Activated CD8-positive, alpha-beta memory T cell treated with anti-CD3 and anti-CD28 coated beads for 1 hour (primary cell): Measurements from ENCODE around the gene NLRP6.
"Not testable (repeated sequence)": the region's sequence is repeated elsewhere in the genome, so short reads cannot be mapped to it uniquely, and the experiment has no call there.

Experiments used
- DNase-seq, 2 donors: peaks; one replicate each; pipeline ENCODE4 v3.0.0-alpha.2; 2020; ENCODE audit warnings: low read depth in 1 of 2; ENCODE audit errors: extremely low read depth in 1 of 2

Gene NLRP6

DNA sequence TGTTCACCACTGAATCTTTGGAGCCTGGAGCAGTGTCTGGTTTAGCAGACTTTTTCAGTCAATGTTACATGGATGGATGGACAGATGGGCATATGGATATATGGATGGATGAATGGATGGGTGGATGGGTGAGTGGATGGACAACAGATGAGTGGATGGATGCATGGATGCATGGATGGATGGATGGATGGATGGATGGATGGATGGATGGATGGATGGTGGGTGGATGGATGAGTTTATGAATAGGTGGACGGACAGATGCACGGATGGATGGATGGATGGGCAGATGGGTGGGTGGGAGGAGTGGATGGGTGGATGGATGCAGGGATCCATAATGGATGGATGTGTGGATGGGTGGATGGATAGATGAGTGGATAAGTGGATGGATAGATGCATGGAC lies 22.4 kb upstream of the NLRP6 start:
- DNase-seq = no peak

DNA sequence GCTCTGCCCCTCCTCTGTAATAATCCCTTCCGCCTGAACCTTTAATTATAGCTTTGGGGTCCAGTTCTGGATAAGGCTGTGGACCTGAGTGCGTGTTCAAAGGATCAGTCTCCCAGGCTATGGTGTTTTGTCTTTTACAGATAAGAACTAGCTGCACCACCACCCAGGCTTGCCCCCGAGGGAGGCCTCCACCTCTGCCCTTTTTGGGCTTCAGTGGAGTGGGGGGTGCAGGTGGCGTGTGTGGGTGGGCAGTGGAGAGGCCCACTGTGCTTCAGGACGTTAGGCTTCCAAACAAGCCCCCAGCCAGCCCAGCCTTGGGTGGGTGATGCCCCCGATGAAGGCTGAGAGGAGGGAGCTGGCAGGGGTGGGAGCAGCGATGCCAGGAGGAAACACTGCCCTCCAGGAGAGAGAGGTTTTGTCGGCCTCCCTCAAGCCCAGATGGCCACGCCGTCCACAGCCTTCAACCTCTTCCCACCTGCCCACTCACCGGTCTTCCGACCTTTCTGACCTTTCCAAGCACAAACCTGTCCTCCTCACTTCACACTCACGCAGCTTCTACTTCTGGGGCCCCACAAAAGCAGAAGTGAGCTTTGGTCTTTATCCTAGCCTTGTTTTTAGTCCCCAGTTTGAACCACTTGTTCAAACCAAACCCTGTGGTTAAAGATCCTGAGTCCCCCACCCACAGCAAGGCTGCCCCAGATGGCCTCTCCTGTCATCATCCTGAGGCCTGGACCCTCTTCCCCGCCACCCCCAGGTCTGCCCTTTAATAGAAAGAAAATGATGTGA lies 21.1 kb upstream of the NLRP6 start:
- DNase-seq = no peak

DNA sequence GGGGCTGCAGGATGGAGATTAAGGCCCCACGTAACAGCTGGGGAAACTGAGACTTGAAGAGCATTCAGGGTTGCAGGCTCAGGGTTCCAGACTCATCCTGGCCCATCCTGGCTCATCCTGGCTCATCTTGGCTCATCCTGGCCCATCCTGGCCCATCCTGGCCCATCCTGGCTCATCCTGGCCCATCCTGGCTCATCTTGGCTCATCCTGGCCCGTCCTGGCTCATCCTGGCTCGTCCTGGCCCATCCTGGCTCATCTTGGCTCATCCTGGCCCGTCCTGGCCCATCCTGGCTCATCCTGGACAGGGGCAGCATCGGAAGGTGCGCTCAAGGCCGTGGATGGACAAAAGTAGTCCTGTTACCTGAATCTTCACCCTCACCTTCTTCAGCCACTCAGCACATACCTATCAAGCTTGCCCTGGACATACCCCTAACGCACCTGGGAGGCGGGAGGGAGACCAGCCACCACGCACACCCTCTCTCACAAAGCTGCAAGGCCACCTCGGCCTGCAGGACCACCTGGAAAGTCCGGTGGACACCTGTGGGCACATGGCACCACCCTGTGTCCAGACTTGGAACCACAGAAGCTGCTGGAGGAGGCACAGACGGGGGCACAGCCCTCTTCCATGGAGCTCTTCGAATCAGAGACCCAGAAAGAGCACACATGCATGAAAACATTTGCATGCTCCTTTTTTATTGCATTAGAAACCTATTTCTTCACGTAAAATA lies 20.3 kb upstream of the NLRP6 start:
- no peak for DNase-seq

DNA sequence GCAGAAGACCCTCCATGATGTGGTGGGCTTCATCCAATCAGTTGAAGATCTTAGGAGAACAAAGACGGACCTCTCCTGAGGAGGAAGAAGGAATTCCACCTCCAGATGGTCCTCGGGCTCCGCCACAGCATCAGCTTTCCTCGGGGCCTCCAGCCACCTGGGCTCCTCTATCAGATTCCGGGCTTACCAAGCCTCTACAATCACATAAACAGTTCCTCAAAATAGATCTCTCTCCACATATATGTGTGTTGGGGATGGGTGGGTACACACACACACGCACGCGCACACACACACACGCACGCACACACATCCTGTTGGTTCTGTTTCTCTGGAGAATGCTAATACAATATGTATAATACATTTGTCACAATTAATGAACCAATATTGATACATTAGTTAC lies 18.8 kb upstream of the NLRP6 start:
- DNase-seq = no peak

DNA sequence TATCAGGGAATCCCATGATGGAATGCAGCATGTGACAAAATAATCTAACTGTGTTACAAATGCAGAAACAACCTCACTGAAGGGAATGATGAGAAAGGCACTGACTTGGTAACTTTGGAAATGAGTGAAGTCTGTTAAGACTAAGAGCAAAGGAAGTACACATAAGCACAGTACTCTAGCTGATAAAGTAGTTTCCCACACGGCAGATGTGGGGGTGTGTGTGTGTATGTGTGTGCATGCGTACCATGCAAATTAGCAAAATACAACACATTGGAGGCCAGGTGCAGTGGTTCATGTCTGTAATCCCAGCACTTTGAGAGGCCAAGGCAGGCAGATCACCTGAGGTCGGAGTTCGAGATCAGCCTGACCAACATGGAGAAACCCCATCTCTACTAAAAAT lies 16.6 kb upstream of the NLRP6 start:
- DNase-seq = no peak

DNA sequence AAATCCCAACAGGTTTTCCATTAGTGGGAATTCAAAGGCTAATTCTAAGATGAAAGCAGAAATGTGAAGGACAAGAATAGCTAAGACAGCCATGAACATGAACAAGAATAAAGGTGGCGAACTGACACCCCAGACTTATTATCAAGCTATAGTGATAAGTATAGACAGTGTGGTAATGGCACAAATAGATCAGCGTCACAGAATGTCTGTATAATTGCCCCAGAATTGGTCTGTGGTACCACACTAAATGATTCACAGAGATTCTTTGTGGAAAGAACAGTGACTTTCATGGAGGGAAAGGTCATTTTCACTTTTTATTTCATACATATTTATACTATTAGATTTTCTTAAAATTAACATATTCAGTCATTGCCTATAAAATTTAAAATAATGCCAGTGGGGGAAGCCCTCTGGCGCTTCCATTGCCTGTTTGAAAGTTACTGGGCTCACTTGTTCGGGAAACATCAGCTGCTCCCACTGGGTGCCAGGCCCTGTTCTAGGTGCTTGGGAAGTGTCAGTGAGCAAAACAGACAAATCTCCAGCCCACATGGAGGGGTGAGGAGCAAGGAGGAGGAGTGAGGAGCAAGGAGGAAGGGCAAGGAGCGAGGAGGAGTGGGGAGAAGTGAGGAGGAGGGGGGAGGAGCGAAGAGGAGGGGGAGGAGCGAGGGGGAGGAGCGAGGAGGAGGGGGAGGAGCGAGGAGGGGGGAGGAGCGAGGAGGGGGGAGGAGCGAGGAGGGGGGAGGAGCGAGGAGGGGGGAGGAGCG lies 11.3 kb upstream of the NLRP6 start:
- DNase-seq = no peak

DNA sequence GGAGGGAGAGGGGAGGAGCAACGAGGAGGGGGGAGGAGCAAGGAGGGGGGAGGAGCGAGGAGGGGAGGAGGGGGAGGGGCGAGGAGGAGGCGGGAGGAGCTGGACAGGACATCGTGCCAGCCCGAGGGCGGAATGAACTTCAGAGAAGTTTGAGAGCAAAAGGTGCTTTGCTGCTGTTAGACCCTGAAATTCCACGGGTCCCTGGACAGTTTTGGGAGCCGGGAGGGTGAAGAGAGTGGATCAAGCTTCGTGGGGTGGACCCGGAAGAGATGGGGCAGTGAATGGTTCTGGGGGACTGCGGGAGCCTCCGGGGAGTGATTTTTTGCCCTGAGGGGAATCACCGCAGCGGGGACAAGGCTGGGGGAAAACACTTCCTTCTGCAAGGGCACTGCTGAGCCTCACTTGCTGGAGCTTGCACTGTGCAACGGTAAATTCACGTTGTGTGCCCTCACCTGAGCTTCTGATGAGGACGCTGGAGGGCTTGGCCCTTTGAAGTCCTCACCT lies 10.7 kb upstream of the NLRP6 start:
- DNase-seq = no peak

DNA sequence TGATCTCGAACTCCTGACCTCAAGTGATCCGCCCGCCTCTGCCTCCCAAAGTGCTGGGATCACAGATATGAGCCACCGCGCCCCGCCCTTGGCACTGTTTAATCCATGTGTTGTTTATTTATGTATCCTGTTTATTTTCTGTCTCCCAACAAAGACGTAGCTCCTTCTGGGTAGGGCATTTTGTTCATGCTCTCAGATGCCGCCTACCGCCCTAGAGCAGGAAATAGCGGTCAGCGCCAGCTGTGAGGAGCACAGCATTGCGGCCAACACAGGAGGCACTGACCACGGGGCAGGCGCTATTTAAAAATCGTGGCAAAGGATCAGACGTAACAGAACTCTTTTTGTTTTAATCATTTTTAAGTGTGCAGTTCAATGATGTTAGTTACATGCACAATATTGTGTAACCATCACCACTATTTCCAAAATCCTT lies 9.5 kb upstream of the NLRP6 start:
- not testable (repeated sequence) for DNase-seq

DNA sequence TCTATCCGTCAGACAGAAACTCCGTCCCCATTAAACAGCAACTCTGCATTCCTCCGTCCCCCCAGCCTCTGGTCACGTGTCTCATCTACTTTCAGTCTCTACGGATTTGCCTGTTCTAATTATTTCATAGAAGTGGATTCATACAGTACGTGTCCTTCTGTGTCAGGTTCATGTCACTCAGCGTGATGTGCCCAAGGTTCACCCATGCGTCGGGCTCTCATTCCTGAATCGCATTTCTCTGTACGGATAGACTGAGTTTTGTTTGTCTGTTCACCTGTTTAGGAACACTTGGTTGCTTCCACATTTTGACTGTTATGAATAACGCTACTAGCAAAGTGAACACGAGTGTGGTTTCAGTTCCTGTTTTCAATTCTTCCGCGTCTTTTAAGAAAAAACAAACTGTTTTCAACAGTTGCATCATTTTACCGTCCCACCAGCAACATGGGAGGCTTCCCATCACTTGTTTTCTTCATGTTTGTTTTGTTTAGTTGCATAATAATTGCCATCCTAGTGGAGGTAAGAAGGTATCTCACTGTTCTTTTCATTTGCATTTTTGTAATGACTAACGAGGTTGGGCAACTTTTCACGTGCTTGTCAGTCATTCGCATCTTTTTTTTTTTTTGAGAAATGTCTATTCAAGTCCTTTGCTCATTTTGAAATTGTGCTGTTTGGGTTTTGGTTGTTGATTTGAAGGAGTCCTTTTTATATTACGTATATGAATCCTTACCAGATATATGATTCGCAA lies 8.9 kb upstream of the NLRP6 start:
- no peak for DNase-seq

DNA sequence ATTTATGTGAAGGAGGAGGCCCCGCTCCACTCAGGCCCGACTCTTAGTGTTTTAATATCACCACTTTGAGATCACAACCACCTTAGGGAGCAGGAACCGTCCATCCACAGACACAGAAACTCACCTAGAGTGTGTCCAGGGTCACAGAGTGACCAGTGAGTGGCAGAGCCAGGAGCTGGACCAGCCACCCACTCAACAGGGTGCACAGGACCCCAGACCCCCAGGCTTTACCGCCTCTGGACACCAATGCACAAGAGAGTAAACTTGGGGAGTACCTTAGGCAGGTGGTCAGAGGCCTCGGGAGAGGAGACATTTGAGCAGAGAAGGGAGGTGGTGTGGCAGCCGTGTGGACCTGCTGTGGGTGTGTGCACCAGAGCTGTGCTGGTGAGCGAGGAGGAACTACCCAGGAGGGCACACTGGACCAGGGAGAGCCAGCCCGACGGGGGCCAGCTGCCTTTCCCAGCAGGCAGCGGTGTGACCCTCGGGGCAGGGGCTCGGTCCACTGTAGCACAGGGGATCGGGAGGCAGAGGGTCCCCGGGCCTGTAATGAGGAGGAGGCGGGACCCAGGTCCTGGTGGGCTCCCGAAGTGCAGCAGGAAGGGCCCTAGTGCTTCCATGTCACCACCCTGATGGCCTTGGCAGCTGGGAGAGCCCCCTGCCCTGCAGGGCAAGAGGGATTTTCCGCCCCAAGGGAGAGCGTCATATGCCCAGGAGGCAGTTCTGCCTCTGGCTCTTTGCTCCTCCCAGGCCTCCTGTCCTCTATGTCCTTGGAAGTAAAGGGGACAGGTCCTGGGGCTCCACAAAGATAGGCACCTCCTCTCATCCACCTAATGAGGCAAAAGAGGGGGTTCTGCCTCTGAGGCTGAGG lies 7.5 kb upstream of the NLRP6 start:
- no peak for DNase-seq

DNA sequence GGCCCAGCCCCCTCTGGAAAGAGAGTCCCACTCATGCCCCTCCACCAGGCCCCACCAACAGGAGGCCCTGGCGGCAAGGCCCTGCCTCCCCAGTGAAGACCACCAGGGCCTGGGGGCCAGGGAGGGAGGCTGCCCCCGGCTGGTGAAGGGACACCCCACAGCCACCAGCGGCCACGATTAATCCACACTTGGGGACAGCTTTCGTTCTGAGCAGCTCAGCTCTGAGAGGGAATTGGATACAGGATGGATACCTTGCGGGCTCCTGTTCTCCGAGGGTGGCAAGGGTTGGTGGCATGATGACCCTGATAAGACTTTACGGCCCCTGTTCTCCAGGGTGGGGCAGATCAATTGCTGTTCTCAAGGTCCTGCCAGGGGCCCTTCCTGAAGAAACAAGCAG lies 6.9 kb upstream of the NLRP6 start:
- no peak for DNase-seq

DNA sequence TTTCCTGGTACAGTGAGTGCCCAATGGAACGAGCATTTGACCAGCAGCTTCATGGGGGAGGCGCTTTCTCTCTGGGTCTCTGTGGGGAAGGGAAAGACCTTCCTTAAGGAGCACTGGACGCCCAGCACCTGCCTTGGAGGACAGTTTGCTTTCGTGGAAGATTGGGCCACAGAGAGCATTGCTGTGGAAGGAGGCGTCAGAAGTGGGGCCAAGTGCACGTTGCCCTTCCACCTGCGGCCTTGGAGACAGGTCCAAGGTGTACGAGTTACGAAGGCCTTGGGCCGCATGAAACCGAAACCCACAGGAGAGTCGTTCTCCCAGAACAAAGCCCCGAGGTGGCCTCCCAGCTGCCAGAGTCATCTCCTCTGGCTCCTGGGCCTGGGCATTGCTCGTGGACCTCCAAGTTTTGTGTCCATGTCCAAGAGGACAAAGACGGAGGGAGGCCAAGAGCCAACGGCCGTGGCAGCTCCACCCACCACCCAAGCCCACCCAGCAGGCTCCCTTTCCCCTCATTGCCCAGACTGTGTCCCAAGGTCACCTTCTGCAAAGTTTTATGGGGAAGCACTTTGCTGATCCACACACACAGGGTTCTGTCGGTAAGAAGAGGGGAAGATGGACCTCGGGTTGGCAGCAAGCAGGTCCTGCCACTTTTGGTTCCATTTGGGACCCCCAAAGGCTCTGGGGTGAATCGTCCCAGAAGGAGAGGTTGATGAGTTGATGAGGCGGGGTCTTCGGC lies 5.8 kb upstream of the NLRP6 start:
- DNase-seq = no peak

DNA sequence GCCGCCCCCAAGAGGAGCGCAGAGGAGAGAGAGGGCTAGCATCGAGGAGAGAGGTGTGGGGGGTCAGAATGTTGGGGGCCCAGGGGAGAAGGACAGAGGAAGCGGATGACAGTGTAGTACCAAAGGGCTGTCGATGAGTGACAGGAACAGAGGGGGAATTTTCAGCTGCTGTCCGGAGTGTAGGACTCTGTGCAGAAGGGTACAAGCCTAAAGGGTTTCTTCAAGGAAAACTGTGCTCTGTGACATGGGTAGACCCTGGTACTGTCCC lies 5.3 kb upstream of the NLRP6 start:
- DNase-seq = no peak

DNA sequence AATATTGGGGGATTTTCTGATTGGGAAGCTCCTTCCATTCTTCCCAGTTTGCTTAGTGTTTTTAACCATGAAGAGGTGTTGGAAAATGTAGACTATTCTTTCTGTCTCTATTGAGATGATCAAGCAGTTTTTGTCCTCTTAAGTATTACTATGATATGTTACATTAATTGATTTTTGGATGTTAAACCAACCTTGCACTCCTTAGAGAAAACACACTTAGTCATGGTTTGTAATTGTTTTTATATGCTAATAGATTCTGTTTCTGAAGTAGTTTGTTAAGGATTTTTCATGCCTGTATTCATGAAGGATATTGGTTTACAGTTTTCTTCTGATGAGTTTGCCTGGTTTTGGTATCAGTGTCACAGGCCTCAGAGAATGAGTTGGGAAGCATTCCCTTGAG lies 2.0 kb upstream of the NLRP6 start:
- DNase-seq = no peak

DNA sequence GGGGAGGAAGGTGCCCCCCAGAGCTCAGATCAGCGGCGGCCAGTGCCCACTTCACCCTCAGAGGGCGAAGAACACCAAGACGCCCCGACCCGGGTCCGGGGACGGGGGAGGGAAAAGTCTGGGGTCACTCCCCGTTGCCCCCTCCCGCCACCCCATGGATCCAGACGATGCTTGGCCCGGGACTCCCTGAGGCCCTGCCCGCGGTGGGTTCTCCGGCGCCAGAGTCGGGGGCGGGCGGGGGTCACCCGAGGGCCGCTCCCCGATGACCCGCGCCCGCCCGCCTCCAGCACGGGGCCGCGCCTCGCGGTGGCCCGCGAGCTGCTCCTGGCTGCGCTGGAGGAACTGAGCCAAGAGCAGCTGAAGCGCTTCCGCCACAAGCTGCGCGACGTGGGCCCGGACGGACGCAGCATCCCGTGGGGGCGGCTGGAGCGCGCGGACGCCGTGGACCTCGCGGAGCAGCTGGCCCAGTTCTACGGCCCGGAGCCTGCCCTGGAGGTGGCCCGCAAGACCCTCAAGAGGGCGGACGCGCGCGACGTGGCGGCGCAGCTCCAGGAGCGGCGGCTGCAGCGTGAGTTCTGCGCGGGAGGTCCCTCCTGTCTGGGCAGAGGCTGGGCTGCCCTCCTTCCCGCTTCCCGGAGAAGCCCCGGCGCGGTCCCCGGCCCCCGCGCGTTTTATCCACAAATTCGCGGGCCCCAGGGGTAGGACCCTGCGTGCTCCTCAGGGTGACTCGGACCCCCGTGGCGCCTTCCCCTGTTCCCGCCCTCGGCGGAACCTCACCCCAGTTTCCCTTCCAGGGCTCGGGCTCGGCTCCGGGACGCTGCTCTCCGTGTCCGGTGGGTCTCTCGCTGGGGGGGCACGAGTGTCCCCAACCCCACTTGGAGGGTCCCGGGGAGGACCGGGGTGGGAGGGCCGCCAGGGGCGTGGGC lies 1.1 kb downstream of the NLRP6 start:
- DNase-seq = no peak

DNA sequence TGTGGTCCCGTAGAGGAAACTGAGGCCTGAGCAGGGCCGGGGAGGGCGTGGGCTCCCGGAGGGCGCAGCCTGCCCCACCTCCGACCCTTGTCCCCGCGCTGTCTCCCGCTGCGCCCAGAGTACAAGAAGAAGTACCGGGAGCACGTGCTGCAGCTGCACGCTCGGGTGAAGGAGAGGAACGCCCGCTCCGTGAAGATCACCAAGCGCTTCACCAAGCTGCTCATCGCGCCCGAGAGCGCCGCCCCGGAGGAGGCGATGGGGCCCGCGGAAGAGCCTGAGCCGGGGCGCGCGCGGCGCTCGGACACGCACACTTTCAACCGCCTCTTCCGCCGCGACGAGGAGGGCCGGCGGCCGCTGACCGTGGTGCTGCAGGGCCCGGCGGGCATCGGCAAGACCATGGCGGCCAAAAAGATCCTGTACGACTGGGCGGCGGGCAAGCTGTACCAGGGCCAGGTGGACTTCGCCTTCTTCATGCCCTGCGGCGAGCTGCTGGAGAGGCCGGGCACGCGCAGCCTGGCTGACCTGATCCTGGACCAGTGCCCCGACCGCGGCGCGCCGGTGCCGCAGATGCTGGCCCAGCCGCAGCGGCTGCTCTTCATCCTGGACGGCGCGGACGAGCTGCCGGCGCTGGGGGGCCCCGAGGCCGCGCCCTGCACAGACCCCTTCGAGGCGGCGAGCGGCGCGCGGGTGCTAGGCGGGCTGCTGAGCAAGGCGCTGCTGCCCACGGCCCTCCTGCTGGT lies 1.9 kb downstream of the NLRP6 start:
- DNase-seq = no peak

DNA sequence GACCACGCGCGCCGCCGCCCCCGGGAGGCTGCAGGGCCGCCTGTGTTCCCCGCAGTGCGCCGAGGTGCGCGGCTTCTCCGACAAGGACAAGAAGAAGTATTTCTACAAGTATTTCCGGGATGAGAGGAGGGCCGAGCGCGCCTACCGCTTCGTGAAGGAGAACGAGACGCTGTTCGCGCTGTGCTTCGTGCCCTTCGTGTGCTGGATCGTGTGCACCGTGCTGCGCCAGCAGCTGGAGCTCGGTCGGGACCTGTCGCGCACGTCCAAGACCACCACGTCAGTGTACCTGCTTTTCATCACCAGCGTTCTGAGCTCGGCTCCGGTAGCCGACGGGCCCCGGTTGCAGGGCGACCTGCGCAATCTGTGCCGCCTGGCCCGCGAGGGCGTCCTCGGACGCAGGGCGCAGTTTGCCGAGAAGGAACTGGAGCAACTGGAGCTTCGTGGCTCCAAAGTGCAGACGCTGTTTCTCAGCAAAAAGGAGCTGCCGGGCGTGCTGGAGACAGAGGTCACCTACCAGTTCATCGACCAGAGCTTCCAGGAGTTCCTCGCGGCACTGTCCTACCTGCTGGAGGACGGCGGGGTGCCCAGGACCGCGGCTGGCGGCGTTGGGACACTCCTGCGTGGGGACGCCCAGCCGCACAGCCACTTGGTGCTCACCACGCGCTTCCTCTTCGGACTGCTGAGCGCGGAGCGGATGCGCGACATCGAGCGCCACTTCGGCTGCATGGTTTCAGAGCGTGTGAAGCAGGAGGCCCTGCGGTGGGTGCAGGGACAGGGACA lies 2.7 kb downstream of the NLRP6 start:
- no peak for DNase-seq
